ENCODE data around the gene RNF157. TPM values are rescaled to one million over a fixed set of nuclear protein-coding genes. Genes with fewer than 3 reads are reported as not detected.

Gene RNF157
- total and polyA plus RNA-seq, 2 of the 13 experiments (the other 11 are each of a cell fraction or from before 2014, with no cell fraction given): 0.44 to 1.5 TPM

DNA sequence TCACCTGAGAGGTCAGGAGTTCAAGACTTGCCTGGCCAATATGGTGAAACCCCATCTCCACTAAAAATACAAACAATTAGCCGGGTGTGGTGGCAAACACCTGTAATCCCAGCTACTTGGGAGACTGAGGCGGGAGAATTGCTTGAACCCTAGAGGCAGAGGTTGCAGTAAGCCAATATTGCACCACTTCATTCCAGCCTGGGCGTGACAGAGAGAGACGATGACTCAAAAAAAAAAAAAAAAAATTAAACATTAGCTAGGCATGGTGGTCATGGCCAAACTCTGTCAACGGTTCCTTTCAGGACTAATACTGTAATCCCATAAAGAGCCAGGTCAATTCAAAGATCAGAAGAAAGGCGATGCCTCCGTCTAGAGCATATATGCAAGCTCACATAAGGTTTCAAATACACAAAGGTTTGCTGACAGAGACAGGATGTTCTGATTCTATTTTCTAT, 2.4 kb downstream of the RNF157 start (continued):
- TF ChIP-seq ZNF788 (CRISPR knock-in tag; IDR thresholded peaks at IDR 0.05; ENCODE audit: borderline replicate concordance) (peak; percentile 29; the same call in 1 of the 2 replicates), ZNF781 (CRISPR knock-in tag; IDR thresholded peaks at IDR 0.05; ENCODE audit: borderline replicate concordance, not compliant biosample characterization) (peak; percentile 62), NR2C2 (CRISPR knock-in tag; IDR thresholded peaks at IDR 0.05; ENCODE audit: borderline replicate concordance) (0 out of 2 replicates have a peak, but pooled peaks have one; percentile 37), ZNF143 (CRISPR knock-in tag; IDR thresholded peaks at IDR 0.05) (no peak), SP2 (CRISPR knock-in tag; IDR thresholded peaks at IDR 0.05) (no peak), RBAK (CRISPR knock-in tag; IDR thresholded peaks at IDR 0.05) (no peak), MAFK (conservative IDR thresholded peaks at IDR 0.05 in 1 of 2, IDR thresholded peaks at IDR 0.05 in 1 of 2; ENCODE audit: low read length in 2 of 2) (peak; percentile 18 to 26; a peak in 1 of 4 replicates), RXRB (CRISPR knock-in tag; IDR thresholded peaks at IDR 0.05; ENCODE audit: borderline replicate concordance) (peak; percentile 69; the same call in 1 of the 2 replicates), ZNF616 (CRISPR knock-in tag; IDR thresholded peaks at IDR 0.05; ENCODE audit: low read depth) (no peak)
- TF ChIP-seq, protein P1, sequence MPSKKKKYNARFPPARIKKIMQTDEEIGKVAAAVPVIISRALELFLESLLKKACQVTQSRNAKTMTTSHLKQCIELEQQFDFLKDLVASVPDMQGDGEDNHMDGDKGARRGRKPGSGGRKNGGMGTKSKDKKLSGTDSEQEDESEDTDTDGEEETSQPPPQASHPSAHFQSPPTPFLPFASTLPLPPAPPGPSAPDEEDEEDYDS (CRISPR knock-in tag; IDR thresholded peaks at IDR 0.05): 0 out of 2 replicates have a peak, but pooled peaks have one; percentile 31
- TF ChIP-seq, protein P2, sequence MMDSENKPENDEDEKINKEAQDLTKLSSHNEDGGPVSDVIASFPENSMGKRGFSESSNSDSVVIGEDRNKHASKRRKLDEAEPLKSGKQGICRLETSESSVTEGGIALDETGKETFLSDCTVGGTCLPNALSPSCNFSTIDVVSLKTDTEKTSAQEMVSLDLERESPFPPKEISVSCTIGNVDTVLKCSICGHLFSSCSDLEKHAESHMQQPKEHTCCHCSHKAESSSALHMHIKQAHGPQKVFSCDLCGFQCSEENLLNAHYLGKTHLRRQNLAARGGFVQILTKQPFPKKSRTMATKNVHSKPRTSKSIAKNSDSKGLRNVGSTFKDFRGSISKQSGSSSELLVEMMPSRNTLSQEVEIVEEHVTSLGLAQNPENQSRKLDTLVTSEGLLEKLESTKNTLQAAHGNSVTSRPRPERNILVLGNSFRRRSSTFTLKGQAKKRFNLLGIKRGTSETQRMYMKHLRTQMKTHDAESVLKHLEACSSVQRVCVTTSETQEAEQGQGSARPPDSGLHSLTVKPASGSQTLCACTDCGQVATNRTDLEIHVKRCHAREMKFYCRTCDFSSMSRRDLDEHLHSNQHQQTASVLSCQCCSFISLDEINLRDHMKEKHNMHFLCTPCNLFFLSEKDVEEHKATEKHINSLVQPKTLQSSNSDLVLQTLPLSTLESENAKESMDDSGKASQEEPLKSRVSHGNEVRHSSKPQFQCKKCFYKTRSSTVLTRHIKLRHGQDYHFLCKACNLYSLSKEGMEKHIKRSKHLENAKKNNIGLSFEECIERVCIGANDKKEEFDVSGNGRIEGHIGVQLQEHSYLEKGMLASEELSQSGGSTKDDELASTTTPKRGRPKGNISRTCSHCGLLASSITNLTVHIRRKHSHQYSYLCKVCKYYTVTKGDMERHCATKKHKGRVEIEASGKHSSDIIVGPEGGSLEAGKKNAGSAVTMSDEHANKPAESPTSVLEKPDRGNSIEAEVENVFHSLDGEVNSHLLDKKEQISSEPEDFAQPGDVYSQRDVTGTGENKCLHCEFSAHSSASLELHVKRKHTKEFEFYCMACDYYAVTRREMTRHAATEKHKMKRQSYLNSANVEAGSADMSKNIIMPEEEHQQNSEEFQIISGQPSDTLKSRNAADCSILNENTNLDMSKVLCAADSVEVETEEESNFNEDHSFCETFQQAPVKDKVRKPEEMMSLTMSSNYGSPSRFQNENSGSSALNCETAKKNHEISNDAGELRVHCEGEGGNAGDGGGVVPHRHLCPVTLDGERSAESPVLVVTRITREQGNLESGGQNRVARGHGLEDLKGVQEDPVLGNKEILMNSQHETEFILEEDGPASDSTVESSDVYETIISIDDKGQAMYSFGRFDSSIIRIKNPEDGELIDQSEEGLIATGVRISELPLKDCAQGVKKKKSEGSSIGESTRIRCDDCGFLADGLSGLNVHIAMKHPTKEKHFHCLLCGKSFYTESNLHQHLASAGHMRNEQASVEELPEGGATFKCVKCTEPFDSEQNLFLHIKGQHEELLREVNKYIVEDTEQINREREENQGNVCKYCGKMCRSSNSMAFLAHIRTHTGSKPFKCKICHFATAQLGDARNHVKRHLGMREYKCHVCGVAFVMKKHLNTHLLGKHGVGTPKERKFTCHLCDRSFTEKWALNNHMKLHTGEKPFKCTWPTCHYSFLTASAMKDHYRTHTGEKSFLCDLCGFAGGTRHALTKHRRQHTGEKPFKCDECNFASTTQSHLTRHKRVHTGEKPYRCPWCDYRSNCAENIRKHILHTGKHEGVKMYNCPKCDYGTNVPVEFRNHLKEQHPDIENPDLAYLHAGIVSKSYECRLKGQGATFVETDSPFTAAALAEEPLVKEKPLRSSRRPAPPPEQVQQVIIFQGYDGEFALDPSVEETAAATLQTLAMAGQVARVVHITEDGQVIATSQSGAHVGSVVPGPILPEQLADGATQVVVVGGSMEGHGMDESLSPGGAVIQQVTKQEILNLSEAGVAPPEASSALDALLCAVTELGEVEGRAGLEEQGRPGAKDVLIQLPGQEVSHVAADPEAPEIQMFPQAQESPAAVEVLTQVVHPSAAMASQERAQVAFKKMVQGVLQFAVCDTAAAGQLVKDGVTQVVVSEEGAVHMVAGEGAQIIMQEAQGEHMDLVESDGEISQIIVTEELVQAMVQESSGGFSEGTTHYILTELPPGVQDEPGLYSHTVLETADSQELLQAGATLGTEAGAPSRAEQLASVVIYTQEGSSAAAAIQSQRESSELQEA (CRISPR knock-in tag; IDR thresholded peaks at IDR 0.05; ENCODE audit: not compliant biosample characterization): peak; percentile 46
- TF ChIP-seq, protein P3, sequence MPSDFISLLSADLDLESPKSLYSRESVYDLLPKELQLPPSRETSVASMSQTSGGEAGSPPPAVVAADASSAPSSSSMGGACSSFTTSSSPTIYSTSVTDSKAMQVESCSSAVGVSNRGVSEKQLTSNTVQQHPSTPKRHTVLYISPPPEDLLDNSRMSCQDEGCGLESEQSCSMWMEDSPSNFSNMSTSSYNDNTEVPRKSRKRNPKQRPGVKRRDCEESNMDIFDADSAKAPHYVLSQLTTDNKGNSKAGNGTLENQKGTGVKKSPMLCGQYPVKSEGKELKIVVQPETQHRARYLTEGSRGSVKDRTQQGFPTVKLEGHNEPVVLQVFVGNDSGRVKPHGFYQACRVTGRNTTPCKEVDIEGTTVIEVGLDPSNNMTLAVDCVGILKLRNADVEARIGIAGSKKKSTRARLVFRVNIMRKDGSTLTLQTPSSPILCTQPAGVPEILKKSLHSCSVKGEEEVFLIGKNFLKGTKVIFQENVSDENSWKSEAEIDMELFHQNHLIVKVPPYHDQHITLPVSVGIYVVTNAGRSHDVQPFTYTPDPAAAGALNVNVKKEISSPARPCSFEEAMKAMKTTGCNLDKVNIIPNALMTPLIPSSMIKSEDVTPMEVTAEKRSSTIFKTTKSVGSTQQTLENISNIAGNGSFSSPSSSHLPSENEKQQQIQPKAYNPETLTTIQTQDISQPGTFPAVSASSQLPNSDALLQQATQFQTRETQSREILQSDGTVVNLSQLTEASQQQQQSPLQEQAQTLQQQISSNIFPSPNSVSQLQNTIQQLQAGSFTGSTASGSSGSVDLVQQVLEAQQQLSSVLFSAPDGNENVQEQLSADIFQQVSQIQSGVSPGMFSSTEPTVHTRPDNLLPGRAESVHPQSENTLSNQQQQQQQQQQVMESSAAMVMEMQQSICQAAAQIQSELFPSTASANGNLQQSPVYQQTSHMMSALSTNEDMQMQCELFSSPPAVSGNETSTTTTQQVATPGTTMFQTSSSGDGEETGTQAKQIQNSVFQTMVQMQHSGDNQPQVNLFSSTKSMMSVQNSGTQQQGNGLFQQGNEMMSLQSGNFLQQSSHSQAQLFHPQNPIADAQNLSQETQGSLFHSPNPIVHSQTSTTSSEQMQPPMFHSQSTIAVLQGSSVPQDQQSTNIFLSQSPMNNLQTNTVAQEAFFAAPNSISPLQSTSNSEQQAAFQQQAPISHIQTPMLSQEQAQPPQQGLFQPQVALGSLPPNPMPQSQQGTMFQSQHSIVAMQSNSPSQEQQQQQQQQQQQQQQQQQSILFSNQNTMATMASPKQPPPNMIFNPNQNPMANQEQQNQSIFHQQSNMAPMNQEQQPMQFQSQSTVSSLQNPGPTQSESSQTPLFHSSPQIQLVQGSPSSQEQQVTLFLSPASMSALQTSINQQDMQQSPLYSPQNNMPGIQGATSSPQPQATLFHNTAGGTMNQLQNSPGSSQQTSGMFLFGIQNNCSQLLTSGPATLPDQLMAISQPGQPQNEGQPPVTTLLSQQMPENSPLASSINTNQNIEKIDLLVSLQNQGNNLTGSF (CRISPR knock-in tag; IDR thresholded peaks at IDR 0.05): no peak
- TF ChIP-seq, protein P4, sequence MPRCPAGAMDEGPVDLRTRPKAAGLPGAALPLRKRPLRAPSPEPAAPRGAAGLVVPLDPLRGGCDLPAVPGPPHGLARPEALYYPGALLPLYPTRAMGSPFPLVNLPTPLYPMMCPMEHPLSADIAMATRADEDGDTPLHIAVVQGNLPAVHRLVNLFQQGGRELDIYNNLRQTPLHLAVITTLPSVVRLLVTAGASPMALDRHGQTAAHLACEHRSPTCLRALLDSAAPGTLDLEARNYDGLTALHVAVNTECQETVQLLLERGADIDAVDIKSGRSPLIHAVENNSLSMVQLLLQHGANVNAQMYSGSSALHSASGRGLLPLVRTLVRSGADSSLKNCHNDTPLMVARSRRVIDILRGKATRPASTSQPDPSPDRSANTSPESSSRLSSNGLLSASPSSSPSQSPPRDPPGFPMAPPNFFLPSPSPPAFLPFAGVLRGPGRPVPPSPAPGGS (CRISPR knock-in tag; IDR thresholded peaks at IDR 0.05): 0 out of 2 replicates have a peak, but pooled peaks have one; percentile 34
